ENCODE measurements around the gene NPHP4.

GRCh38 chr1:5819391-5820025 is 172.7 kb downstream of the NPHP4 start:
- TF ChIP-seq RARB (CRISPR knock-in tag; IDR thresholded peaks at IDR 0.05) (no peak), PATZ1 (CRISPR knock-in tag; IDR thresholded peaks at IDR 0.05; ENCODE audit: borderline replicate concordance) (no peak), ZFP30 (CRISPR knock-in tag; IDR thresholded peaks at IDR 0.05) (no peak), PPARA (CRISPR knock-in tag; IDR thresholded peaks at IDR 0.05; ENCODE audit: borderline replicate concordance) (no peak)
